ENCODE data around the gene FBN1. TPM values are rescaled to one million over a fixed set of nuclear protein-coding genes. Genes with fewer than 3 reads are reported as not detected.

FBN1 gene
- total and polyA plus RNA-seq, 4 donors, result 33.3 to 249 (median 120) TPM

GRCh38 chr15:48653913-48654670 is 8.6 kb upstream of the FBN1 start:
- Histone ChIP-seq H3K4me1 (ENCODE audit: control insufficient read depth, insufficient read depth, low read length) (no peaks in the 10 kb centered on the region), H3K27me3 (ENCODE audit: control insufficient read depth, insufficient read depth, low read length) (no peaks in the 10 kb centered on the region), H3K9me3 (ENCODE audit: control insufficient read depth, insufficient read depth, low read length) (no peaks in the 10 kb centered on the region), H3K4me3 (ENCODE audit: low read depth, low read length) (no peak overlapping the region), H3K36me3 (ENCODE audit: control insufficient read depth, insufficient read depth, low read length) (no peaks in the 10 kb centered on the region), H3K27ac (ENCODE audit: low read depth, low read length) (no peak overlapping the region)
- WGBS (ENCODE audit: insufficient coverage), result 82% methylated on average over 7 of the region's 9 CpGs
- no peak for DNase-seq (ENCODE audit: low read depth in 4 of 6, low spot score in 6 of 6)

GRCh38 chr15:48653216-48653615 is 7.7 kb upstream of the FBN1 start:
- whole genome bisulfite sequencing (ENCODE audit: insufficient coverage), result 100% methylated on average over 2 of the region's 4 CpGs

GRCh38 chr15:48652510-48653076 is 7.1 kb upstream of the FBN1 start:
- H3K36me3 ChIP-seq (ENCODE audit: control insufficient read depth, insufficient read depth, low read length), result no peaks in the 10 kb centered on the region
- no peak overlapping the region for H3K27ac ChIP-seq (ENCODE audit: low read depth, low read length)
- H3K9me3 ChIP-seq (ENCODE audit: control insufficient read depth, insufficient read depth, low read length), result no peaks in the 10 kb centered on the region
- 70% methylated on average over 4 of the region's 6 CpGs for WGBS (ENCODE audit: insufficient coverage)
- no peaks in the 10 kb centered on the region for H3K4me1 ChIP-seq (ENCODE audit: control insufficient read depth, insufficient read depth, low read length)
- H3K27me3 ChIP-seq (ENCODE audit: control insufficient read depth, insufficient read depth, low read length), result no peaks in the 10 kb centered on the region
- H3K4me3 ChIP-seq (ENCODE audit: low read depth, low read length), result no peak overlapping the region
- no peak for DNase-seq (ENCODE audit: low read depth in 4 of 6, low spot score in 6 of 6)

More at GRCh38 chr15:48653216-48653615, 7.7 kb upstream of the FBN1 start:
- no peaks in the 10 kb centered on the region for H3K4me1 ChIP-seq (ENCODE audit: control insufficient read depth, insufficient read depth, low read length)
- DNase-seq (ENCODE audit: low read depth in 4 of 6, low spot score in 6 of 6), result no peak
- no peaks in the 10 kb centered on the region for H3K27me3 ChIP-seq (ENCODE audit: control insufficient read depth, insufficient read depth, low read length)
- no peaks in the 10 kb centered on the region for H3K9me3 ChIP-seq (ENCODE audit: control insufficient read depth, insufficient read depth, low read length)
- no peaks in the 10 kb centered on the region for H3K36me3 ChIP-seq (ENCODE audit: control insufficient read depth, insufficient read depth, low read length)
- H3K27ac ChIP-seq (ENCODE audit: low read depth, low read length), result no peak overlapping the region
- H3K4me3 ChIP-seq (ENCODE audit: low read depth, low read length), result no peak overlapping the region

GRCh38 chr15:48650931-48651330 is 5.4 kb upstream of the FBN1 start:
- Histone ChIP-seq H3K36me3 (ENCODE audit: control insufficient read depth, insufficient read depth, low read length) (no peaks in the 10 kb centered on the region), H3K4me3 (ENCODE audit: low read depth, low read length) (no peak overlapping the region), H3K4me1 (ENCODE audit: control insufficient read depth, insufficient read depth, low read length) (peaks cover 7% of the 10 kb centered on the region), H3K9me3 (ENCODE audit: control insufficient read depth, insufficient read depth, low read length) (no peaks in the 10 kb centered on the region), H3K27ac (ENCODE audit: low read depth, low read length) (no peak overlapping the region), H3K27me3 (ENCODE audit: control insufficient read depth, insufficient read depth, low read length) (no peaks in the 10 kb centered on the region)
- 93% methylated on average over 2 of the region's 2 CpGs for WGBS (ENCODE audit: insufficient coverage)
- no peak for DNase-seq (ENCODE audit: low read depth in 4 of 6, low spot score in 6 of 6)

- H3K4me3 ChIP-seq (ENCODE audit: low read depth, low read length), result no peak overlapping the region
- DNase-seq (ENCODE audit: low read depth in 4 of 6, low spot score in 6 of 6), result peak in 2 of 6 donors; percentile 34 to 46
These were observed 2.5 kb upstream of the FBN1 start for GRCh38 chr15:48647962-48648361.

GRCh38 chr15:48646331-48646730 is 822 bp upstream of the FBN1 start:
- peak overlapping the region; percentile 91 for H3K27ac ChIP-seq (ENCODE audit: low read depth, low read length)
- no peak for DNase-seq (ENCODE audit: low read depth in 4 of 6, low spot score in 6 of 6)
- WGBS (ENCODE audit: insufficient coverage), result 10% methylated on average over 4 of the region's 11 CpGs
- no peaks in the 10 kb centered on the region for H3K36me3 ChIP-seq (ENCODE audit: control insufficient read depth, insufficient read depth, low read length)
- no peaks in the 10 kb centered on the region for H3K9me3 ChIP-seq (ENCODE audit: control insufficient read depth, insufficient read depth, low read length)
- H3K27me3 ChIP-seq (ENCODE audit: control insufficient read depth, insufficient read depth, low read length), result no peaks in the 10 kb centered on the region
- H3K4me1 ChIP-seq (ENCODE audit: control insufficient read depth, insufficient read depth, low read length), result peaks cover 10% of the 10 kb centered on the region
- peak overlapping the region; percentile 91 for H3K4me3 ChIP-seq (ENCODE audit: low read depth, low read length)

More at GRCh38 chr15:48647962-48648361, 2.5 kb upstream of the FBN1 start:
- Histone ChIP-seq H3K4me1 (ENCODE audit: control insufficient read depth, insufficient read depth, low read length) (peaks cover 10% of the 10 kb centered on the region), H3K27me3 (ENCODE audit: control insufficient read depth, insufficient read depth, low read length) (no peaks in the 10 kb centered on the region), H3K36me3 (ENCODE audit: control insufficient read depth, insufficient read depth, low read length) (no peaks in the 10 kb centered on the region), H3K9me3 (ENCODE audit: control insufficient read depth, insufficient read depth, low read length) (no peaks in the 10 kb centered on the region), H3K27ac (ENCODE audit: low read depth, low read length) (no peak overlapping the region)

DNA sequence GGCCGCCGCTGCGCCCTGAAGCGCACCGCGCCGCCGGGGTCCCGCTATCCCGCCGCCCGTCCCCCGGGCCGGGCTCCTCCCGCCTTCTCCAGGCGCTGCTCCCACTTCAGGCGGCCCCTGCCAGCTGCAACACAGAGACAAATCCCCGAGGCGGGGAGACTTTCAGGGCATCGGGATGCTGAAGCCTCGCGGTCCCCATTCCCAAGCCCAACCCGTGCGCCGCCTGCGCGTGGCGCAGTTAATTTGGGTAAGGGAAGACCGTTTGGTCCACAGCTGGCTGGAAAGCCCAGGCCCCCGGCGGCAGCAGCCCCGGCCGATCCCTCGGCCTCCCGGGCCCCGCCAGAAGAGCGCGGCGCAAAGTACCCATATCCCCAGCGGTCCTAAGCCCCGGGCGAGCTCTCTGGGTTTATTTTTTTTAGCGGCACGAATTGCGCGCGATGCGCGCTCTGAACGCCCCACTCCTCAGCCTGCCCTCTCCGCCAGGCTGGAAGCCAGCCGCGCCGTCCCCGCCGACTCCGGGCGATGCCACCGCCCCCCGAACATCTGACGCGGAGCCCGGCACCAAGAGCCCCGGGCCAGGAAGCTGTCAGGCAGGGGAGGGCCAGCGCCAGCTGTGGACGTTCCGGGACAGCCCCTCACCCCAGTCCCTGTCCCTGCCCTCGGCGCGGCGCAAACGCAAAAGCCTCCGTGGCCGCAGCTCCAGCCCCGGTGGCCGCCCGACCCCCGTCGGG is 517 bp downstream of the FBN1 start:
- 0% methylated on average over 79 of the region's 79 CpGs for WGBS (ENCODE audit: insufficient coverage)
- peaks cover 10% of the 10 kb centered on the region for H3K4me1 ChIP-seq (ENCODE audit: control insufficient read depth, insufficient read depth, low read length)
- H3K27me3 ChIP-seq (ENCODE audit: control insufficient read depth, insufficient read depth, low read length), result no peaks in the 10 kb centered on the region
- DNase-seq (ENCODE audit: low read depth in 4 of 6, low spot score in 6 of 6), result peak in 5 of 6 donors; percentile 39 to 85 (median 52)
- no peaks in the 10 kb centered on the region for H3K9me3 ChIP-seq (ENCODE audit: control insufficient read depth, insufficient read depth, low read length)
- peaks cover 2% of the 10 kb centered on the region for H3K36me3 ChIP-seq (ENCODE audit: control insufficient read depth, insufficient read depth, low read length)
- peak overlapping the region; percentile 91 for H3K4me3 ChIP-seq (ENCODE audit: low read depth, low read length)
- H3K27ac ChIP-seq (ENCODE audit: low read depth, low read length), result peak overlapping the region; percentile 91

DNA sequence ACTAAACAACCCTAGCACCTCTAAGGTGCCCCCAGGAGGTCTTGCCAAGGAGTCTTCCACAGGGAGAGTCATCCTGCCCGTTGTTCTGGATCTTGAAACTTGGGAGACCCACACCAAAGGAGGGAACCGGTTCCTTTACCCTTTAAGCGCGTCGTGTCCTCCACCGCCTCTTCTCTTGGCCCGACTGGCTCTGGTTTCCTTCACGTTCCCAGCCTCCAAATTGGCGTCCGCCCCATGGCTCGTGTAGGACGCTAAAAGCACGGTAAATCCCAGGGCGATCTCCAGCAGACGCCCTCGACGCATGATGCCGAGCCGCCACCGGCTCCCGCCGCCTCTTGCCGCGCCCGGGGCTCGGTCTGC is 1.1 kb downstream of the FBN1 start:
- H3K9me3 ChIP-seq (ENCODE audit: control insufficient read depth, insufficient read depth, low read length), result no peaks in the 10 kb centered on the region
- DNase-seq (ENCODE audit: low read depth in 4 of 6, low spot score in 6 of 6), result peak in 3 of 6 donors; percentile 13 to 57 (median 15)
- 0% methylated on average over 26 of the region's 26 CpGs for WGBS (ENCODE audit: insufficient coverage)
- H3K27ac ChIP-seq (ENCODE audit: low read depth, low read length), result peak overlapping the region; percentile 91
- H3K27me3 ChIP-seq (ENCODE audit: control insufficient read depth, insufficient read depth, low read length), result no peaks in the 10 kb centered on the region
- H3K4me3 ChIP-seq (ENCODE audit: low read depth, low read length), result peak overlapping the region; percentile 91
- H3K36me3 ChIP-seq (ENCODE audit: control insufficient read depth, insufficient read depth, low read length), result peaks cover 2% of the 10 kb centered on the region
- peaks cover 10% of the 10 kb centered on the region for H3K4me1 ChIP-seq (ENCODE audit: control insufficient read depth, insufficient read depth, low read length)

- H3K4me3 ChIP-seq (ENCODE audit: low read depth, low read length), result peak overlapping the region; percentile 91
- peak in 2 of 6 donors; percentile 11 to 22 for DNase-seq (ENCODE audit: low read depth in 4 of 6, low spot score in 6 of 6)
- no peaks in the 10 kb centered on the region for H3K27me3 ChIP-seq (ENCODE audit: control insufficient read depth, insufficient read depth, low read length)
- H3K27ac ChIP-seq (ENCODE audit: low read depth, low read length), result peak overlapping the region; percentile 91
- peaks cover 2% of the 10 kb centered on the region for H3K36me3 ChIP-seq (ENCODE audit: control insufficient read depth, insufficient read depth, low read length)
- peaks cover 10% of the 10 kb centered on the region for H3K4me1 ChIP-seq (ENCODE audit: control insufficient read depth, insufficient read depth, low read length)
- 20% methylated on average over 9 of the region's 12 CpGs for WGBS (ENCODE audit: insufficient coverage)
- no peaks in the 10 kb centered on the region for H3K9me3 ChIP-seq (ENCODE audit: control insufficient read depth, insufficient read depth, low read length)
These were observed 1.6 kb downstream of the FBN1 start for GRCh38 chr15:48643776-48644466.

Measured in spinal cord (tissue), 10 donors.